GM19043 (cell line): Measurements from ENCODE around the gene ULK1.
"Not testable (repeated sequence)": the region's sequence is repeated elsewhere in the genome, so short reads cannot be mapped to it uniquely, and the experiment has no call there.

ENCODE experiments used
- ATAC-seq: cut with Tn5 transposase; IDR thresholded peaks from one replicate; pipeline ENCODE4 v1.9.1; 2021; ENCODE audit warnings: low read depth; ENCODE audit not compliant: unreplicated experiment

The ULK1 gene

GRCh38 chr12:131961328-131961727 is 66.9 kb downstream of the ULK1 start:
- not testable (repeated sequence) for ATAC-seq

- ATAC-seq: no peak
Observed at GRCh38 chr12:131962069-131962468, 67.6 kb downstream of the ULK1 start.

GRCh38 chr12:131963381-131963780 is 69.0 kb downstream of the ULK1 start:
- no peak for ATAC-seq

- ATAC-seq: no peak
Observed at GRCh38 chr12:131965073-131965472, 70.7 kb downstream of the ULK1 start.

- ATAC-seq: no peak
Observed at GRCh38 chr12:131971226-131971625, 76.8 kb downstream of the ULK1 start.
